ENCODE data around the gene PRKCB.

DNA sequence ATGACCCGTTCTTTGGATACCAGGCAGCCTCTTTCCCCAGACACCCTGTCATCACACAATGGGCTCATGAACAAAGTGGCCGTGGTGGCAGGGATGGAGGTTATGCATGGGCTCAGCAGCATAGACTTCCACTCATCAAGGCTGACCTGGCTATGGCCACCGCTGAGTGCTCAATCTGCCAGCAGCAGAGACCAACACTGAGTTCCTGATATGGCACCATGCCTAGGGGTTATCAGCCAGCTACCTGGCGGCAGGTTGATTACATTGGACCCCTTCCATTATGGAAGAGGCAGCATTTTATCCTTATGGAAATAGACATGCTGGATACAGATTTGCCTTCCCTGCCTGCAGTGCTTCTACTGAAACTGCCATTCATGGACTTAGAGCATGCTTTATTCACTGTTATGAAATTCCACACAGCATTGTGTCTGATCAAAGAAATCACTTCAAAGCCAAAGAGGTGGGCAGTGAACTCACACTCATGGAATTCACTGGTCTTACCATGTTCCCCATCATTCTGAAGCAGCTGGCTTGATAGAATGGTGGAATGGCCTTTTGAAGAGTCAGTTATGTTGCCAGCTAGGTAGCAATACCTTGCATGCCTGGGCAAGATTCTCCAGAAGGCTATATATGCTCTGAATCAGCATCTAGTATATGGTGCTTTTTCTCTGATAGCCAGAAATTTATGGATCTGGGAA lies 160.6 kb downstream of the PRKCB start:
- TF ChIP-seq, protein P1, sequence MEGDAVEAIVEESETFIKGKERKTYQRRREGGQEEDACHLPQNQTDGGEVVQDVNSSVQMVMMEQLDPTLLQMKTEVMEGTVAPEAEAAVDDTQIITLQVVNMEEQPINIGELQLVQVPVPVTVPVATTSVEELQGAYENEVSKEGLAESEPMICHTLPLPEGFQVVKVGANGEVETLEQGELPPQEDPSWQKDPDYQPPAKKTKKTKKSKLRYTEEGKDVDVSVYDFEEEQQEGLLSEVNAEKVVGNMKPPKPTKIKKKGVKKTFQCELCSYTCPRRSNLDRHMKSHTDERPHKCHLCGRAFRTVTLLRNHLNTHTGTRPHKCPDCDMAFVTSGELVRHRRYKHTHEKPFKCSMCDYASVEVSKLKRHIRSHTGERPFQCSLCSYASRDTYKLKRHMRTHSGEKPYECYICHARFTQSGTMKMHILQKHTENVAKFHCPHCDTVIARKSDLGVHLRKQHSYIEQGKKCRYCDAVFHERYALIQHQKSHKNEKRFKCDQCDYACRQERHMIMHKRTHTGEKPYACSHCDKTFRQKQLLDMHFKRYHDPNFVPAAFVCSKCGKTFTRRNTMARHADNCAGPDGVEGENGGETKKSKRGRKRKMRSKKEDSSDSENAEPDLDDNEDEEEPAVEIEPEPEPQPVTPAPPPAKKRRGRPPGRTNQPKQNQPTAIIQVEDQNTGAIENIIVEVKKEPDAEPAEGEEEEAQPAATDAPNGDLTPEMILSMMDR (IDR thresholded peaks at IDR 0.05): no peak
- TF ChIP-seq POLR2A (IDR thresholded peaks at IDR 0.05): no peak
